Measurements from ENCODE around the gene C11orf87.

GRCh38 chr11:109421981-109422869 is at the start of gene C11orf87:
- TF ChIP-seq CTCF (conservative IDR thresholded peaks at IDR 0.05) (no peak), ZFX (IDR thresholded peaks at IDR 0.05) (no peak)

Measured in C4-2B (cell line).